Measurements from ENCODE around the gene DCAF8.

DCAF8 gene

GRCh38 chr1:160261556-160261892, 825 bp downstream of the DCAF8 start:
- DNase-seq, result peak in 1 of 2 experiments; percentile 17

DNA sequence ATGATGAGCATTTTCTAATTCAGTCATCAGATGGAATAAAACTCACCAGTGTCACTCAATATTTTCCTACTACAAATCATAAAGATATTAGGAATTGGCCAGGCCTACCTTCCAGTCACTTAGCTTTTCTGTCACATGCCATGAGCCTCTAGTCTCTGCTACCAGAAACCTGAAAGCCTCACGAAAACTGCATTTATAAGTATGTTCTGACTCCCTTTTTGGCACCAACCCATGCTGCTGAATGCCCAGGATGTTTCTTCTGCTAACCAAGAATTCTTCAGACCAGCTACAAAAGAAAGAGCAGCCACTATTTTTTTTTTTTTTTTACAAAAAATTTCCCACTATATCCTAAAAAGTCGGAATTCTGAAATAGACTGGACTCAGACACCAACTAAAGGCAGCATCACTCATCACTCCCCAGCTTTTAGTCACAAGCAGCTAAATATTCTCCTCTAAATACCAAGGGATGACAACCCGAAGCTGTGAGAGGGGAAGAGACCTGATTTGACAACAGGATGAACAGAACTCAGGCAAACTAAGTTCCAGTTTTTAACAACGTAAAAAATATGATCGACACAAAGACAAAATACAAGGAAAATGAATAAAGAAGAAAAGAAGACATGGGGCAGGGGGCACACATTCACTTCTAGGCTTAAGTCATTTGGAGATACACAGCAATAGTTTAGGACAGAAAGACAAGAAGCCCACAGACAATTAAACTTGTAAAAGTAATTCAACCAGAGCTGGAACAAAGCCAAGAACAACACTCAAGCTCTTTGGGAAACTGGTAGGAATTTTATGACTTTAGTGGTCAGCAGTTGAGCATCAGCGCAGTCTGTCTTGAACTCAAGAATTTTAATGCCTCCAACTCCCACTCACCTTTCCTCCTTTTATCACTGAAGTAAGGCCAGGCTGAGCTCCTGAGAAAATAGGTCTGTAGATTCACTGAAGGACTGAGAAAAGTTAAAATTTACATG, 1.7 kb downstream of the DCAF8 start:
- no peak for DNase-seq

- DNase-seq, result no peak
These were observed 4.1 kb downstream of the DCAF8 start for GRCh38 chr1:160258177-160258798.

GRCh38 chr1:160257411-160258015, 4.8 kb downstream of the DCAF8 start:
- no peak for DNase-seq

GRCh38 chr1:160256396-160257046, 5.8 kb downstream of the DCAF8 start:
- DNase-seq, result no peak

GRCh38 chr1:160255781-160256300, 6.5 kb downstream of the DCAF8 start:
- no peak for DNase-seq

DNA sequence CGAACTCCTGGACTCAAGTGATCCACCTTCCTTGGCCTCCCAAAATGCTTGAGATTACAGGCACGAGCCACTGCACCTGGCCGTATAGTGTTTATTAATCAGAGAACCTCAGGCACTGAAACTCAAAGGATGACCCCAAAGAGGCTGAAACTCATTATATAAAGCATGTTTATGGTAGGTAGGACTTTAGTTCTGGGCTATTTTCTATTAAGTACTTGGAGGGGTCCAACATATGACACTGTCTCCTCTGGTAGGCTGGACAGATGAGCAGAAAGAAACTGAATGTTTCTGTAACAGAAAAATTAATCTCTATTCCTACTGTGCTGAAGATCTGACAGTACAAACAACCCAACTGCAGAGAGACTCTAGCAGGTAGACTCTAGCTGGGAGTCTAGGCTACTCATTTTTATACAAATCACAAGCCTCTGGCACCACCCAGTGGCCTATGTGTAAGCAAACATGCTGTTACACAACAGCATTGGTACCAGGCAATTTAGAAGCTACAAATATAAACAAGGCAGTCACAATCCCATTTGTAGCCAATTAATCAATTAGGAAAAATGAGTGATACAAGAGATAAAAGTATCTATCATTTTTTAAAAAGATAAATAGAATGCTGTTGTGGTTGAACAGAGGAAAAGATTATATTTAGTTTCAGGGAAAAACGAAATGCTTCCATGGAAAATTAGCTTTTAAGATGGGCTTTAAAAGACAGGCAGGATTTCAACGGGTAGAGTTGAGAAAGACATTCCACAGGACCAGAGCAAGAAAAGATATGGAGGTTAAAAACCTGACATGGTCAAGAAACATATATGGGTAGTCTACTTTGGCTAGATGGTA, 10.4 kb downstream of the DCAF8 start:
- DNase-seq, result peak; percentile 49 to 67

- no peak for DNase-seq
These were observed 11.3 kb downstream of the DCAF8 start for GRCh38 chr1:160251011-160251410.

- no peak for DNase-seq
These were observed 15.3 kb downstream of the DCAF8 start for GRCh38 chr1:160247053-160247452.

GRCh38 chr1:160245434-160245833, 16.9 kb downstream of the DCAF8 start:
- DNase-seq, result no peak

GRCh38 chr1:160244209-160244608, 18.1 kb downstream of the DCAF8 start:
- DNase-seq, result no peak

DNA sequence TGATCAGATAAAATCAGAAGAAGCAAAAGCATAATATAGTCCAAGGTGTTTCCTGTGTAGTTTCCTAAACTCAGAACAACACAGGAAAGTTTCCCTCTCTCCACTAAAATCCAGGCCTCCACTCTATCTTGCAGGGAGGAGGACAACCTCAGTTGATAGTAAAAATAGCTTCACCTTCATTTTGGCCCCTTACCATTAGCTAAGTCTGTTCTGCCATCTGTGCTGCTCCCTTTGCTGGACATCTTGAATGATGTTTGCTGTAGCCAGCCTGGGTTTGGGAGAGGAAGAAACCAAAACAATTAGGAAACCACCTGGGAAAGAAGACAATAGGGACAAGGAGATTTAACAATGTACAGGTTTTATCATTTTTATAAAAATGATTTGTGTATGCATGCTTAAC, 18.6 kb downstream of the DCAF8 start:
- no peak for DNase-seq

- no peak for DNase-seq
These were observed 22.6 kb downstream of the DCAF8 start for GRCh38 chr1:160239582-160240299.

- DNase-seq, result no peak
These were observed 23.9 kb downstream of the DCAF8 start for GRCh38 chr1:160238408-160238807.

- no peak for DNase-seq
These were observed 24.8 kb downstream of the DCAF8 start for GRCh38 chr1:160237558-160237957.

- no peak for DNase-seq
These were observed 25.5 kb downstream of the DCAF8 start for GRCh38 chr1:160236806-160237205.

GRCh38 chr1:160232911-160233310, 29.4 kb downstream of the DCAF8 start:
- no peak for DNase-seq

- DNase-seq, result no peak
These were observed 33.9 kb downstream of the DCAF8 start for GRCh38 chr1:160228431-160228830.

- DNase-seq, result no peak
These were observed 34.8 kb downstream of the DCAF8 start for GRCh38 chr1:160227561-160227960.

DNA sequence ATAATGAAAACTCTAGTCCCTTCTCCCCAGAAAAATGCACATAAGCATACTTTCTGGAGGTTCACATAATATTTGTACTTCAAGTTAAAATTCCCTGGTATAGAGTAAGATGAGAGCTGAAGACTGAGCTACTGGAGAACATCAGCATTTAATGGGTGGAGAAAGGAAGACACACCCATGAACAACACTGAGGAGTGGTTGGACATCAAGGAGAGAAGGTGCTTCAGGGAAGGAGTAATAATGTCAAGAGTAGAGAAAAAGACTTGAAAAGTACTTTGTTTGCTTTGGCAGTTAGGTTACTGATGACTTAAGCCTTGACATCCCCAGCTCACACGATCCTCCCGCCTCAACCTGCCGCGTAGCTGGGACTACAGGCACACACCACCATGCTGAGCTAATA, 35.3 kb downstream of the DCAF8 start:
- DNase-seq, result no peak

DNA sequence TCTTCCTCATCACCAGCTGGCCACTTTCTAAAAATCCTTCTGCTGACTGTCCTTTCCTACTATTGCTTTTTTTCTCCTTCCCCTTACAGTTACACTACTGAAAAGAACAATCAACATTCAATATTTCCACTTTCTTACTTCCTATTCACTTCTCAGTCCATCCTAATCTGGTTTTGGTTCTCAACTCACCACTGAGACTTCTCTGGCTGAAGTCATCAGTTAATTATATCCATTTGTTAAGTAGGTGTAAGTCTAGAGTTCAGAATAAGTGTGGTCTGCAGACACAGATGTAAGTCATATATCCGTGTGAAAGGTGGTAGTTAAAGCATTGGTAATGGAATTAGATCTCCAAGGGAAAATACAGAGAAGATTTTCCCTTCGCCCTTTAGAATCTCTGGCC, 35.7 kb downstream of the DCAF8 start:
- DNase-seq, result no peak

DNA sequence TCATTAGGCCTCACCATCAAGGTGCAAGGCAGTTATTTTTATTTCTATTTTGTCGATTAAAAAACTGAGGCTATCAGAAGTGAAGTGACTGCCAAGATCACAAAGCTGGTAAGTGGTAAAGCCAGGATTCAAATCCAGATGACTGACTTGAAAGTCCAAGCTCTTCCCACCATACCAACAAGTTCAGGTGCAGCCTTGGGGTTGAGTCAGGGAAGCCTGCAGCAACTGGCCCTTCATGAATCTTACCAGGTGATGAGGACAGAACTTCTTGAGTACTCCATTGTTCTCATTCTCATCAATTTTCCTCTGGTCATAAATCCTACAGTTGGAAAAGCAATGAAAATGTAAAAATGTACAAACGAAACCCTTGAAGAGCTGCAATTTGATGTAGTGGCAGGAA, 37.0 kb downstream of the DCAF8 start:
- DNase-seq, result no peak

All from AML-193 (cell line).